HepG2 (cell line): ENCODE results near the gene SLC27A2. TPM values are rescaled to one million over a fixed set of nuclear protein-coding genes. Genes with fewer than 3 reads are reported as not detected.
"Not testable (repeated sequence)": the region's sequence is repeated elsewhere in the genome, so short reads cannot be mapped to it uniquely, and the experiment has no call there.

Experiments
- ATAC-seq: fragments of 200-7000 bp; cut with Tn5 transposase; 3 replicates; pipeline ENCODE4 v1.9.1; 2020; ENCODE audit warnings: mild to moderate bottlenecking, moderate library complexity
- BruUV-seq: library from RNA; stranded (reverse); fragments of 400-500 nt; replicated peaks from 2 replicates; lab custom pipeline; 2021; lab: Mats Ljungman, UMichigan
- CTCF ChIA-PET: fragments of 300-600 bp; formaldehyde crosslinking; extraction: SDS; loops from one replicate; lab custom pipeline; 2021; ENCODE audit warnings: low total read pairs, inconsistent platforms, low intra/inter-chr PET ratio; lab: Yijun Ruan, JAX
- POLR2A ChIA-PET: fragments of 350-600 bp; sonication (Branson Sonifier 250); formaldehyde crosslinking; loops from one replicate; lab custom pipeline; 2020; ENCODE audit warnings: antibody characterized with exemption, inconsistent platforms; lab: Yijun Ruan, JAX
- DNase-seq: peaks from one replicate; pipeline ENCODE4 v3.0.0-alpha.2; 2015; ENCODE audit warnings: low spot score
- FAIRE-seq: peaks from 3 replicates; lab custom pipeline; 2011; peaks lifted over from hg19 to GRCh38; lab: Jason Lieb, UNC
- H2AFZ ChIP-seq: one replicate; pipeline ENCODE4 v1.6.1; 2011; ENCODE audit warnings: low read length, inconsistent platforms
- H3K27ac ChIP-seq: fragments of 300-600 bp; 3 replicates; pipeline ENCODE4 v1.8.0; 2011; ENCODE audit warnings: mixed run types, mild to moderate bottlenecking, mixed read lengths, low read length, inconsistent platforms; ENCODE audit not compliant: insufficient read depth; ENCODE audit errors: extremely low read length
- H3K27me3 ChIP-seq, 2 experiments: fragments of 200-600 bp in 1 of 2; 2 replicates in 1 of 2; 3 replicates in 1 of 2; pipeline versions ENCODE4 v1.6.0 to v1.8.0; 2011; ENCODE audit warnings: low read length in 2 of 2, mild to moderate bottlenecking in 2 of 2, moderate library complexity in 2 of 2, inconsistent platforms in 1 of 2; ENCODE audit not compliant: insufficient read depth in 2 of 2, control insufficient read depth in 1 of 2
- H3K36me3 ChIP-seq, 2 experiments: fragments of 200-600 bp in 1 of 2; replicated peaks in 1 of 2; 2 replicates in 1 of 2; 3 replicates in 1 of 2; pipeline versions ENCODE4 v1.5.1 to v1.8.0; 2011; ENCODE audit warnings: low read length in 2 of 2, inconsistent platforms in 1 of 2; ENCODE audit not compliant: insufficient read depth in 2 of 2, control insufficient read depth in 1 of 2
- H3K4me1 ChIP-seq: 2 replicates; pipeline ENCODE4 v1.5.1; 2012; ENCODE audit warnings: low read length, inconsistent platforms; ENCODE audit not compliant: insufficient read depth
- H3K4me2 ChIP-seq: 2 replicates; pipeline ENCODE4 v1.6.0; 2011; ENCODE audit warnings: low read depth, low read length, inconsistent platforms
- H3K4me3 ChIP-seq, 3 experiments: fragments of 200-600 bp in 1 of 3; sonication (generic), shearing (Covaris generic) in 1 of 3; replicated peaks in 1 of 3; 2 replicates each; pipeline ENCODE4 v1.5.1; 2011 to 2016; ENCODE audit warnings: low read length in 3 of 3, inconsistent platforms in 2 of 3, low read depth in 2 of 3, mild to moderate bottlenecking in 2 of 3, control low read depth in 1 of 3, mixed read lengths in 1 of 3; ENCODE audit not compliant: insufficient read depth in 1 of 3
- H3K79me2 ChIP-seq: one replicate; pipeline ENCODE4 v1.6.1; 2011; ENCODE audit warnings: low read length, inconsistent platforms; ENCODE audit not compliant: insufficient read depth
- H3K9ac ChIP-seq: 2 replicates; pipeline ENCODE4 v1.6.0; 2011; ENCODE audit warnings: mild to moderate bottlenecking, low read depth, low read length, inconsistent platforms; ENCODE audit not compliant: insufficient read depth
- H3K9me3 ChIP-seq: 2 replicates; pipeline ENCODE4 v1.5.1; 2012; ENCODE audit warnings: mild to moderate bottlenecking, low read length
- H4K20me1 ChIP-seq: 2 replicates; pipeline ENCODE4 v1.6.0; 2011; ENCODE audit warnings: inconsistent platforms, mild to moderate bottlenecking, low read length, moderate library complexity; ENCODE audit not compliant: insufficient read depth
- ISL2 ChIP-seq: sonication (generic); formaldehyde crosslinking; IDR thresholded peaks from 2 replicates; pipeline ENCODE4 v1.5.0; 2020; ENCODE audit warnings: missing genetic modification reagents
- RFX3 ChIP-seq: IDR thresholded peaks from 2 replicates; pipeline ENCODE4 v1.6.1; 2016; ENCODE audit warnings: missing biosample characterization, missing genetic modification reagents
- ZFP41 ChIP-seq: sonication (generic); formaldehyde crosslinking; IDR thresholded peaks from 2 replicates; pipeline ENCODE4 v1.4.0; 2020; ENCODE audit warnings: mild to moderate bottlenecking, missing genetic modification reagents, borderline replicate concordance
- WGBS: methylation state at CpG from one replicate; pipeline ENCODE4 v1.1.6; 2017; ENCODE audit warnings: low lambda C conversion rate; 5-methylcytosine and 5-hydroxymethylcytosine counted together
- in situ Hi-C: cut with HindIII; loops from 2 replicates; pipeline ENCODE4 v1.10.0; 2017; ENCODE audit warnings: low pct_unique_long_range_greater_than_20kb; ENCODE audit not compliant: extremely low pct_ligation_motif_present
- intact Hi-C: fragments of 100-400 bp; cut with micrococcal nuclease; formaldehyde crosslinking; loops from one replicate; pipeline ENCODE4 v1.10.0; 2022; ENCODE audit not compliant: unreplicated experiment
- polyA plus RNA-seq, 8 experiments: library from polyadenylated mRNA; depleted of rRNA in 3 of 8; stranded (reverse) in 7 of 8; unstranded in 1 of 8; fragments of >200 nt; fragmentation: Illumina TruSeq in 4 of 8; extraction: Trizol in 4 of 8; gene quantifications; 2 replicates each; pipeline versions ENCODE4 v1.2.1 to v1.2.3, GENCODE V29; 2011 to 2016; ENCODE audit warnings: low read depth in 4 of 8, missing spikeins in 1 of 8, mixed read lengths in 1 of 8; ENCODE audit not compliant: insufficient read depth in 1 of 8
- total RNA-seq, 5 experiments: library from RNA; depleted of rRNA; stranded (reverse); fragments of >200 nt; fragmentation: Illumina TruSeq; extraction: Trizol; gene quantifications; 2 replicates each; pipeline ENCODE4 v1.2.3, GENCODE V29; 2016; ENCODE audit warnings: low read depth in 1 of 5
- TF ChIP-seq, protein P1 (sequence below): sonication (generic); formaldehyde crosslinking; IDR thresholded peaks from 2 replicates; pipeline ENCODE4 v1.4.0; 2020; ENCODE audit warnings: missing genetic modification reagents, borderline replicate concordance
- TF ChIP-seq, protein P2 (sequence below): sonication (generic); formaldehyde crosslinking; IDR thresholded peaks from 2 replicates; pipeline ENCODE4 v1.4.0; 2020; ENCODE audit warnings: missing genetic modification reagents, mild to moderate bottlenecking, borderline replicate concordance
- TF ChIP-seq, protein P3 (sequence below): sonication (generic); formaldehyde crosslinking; IDR thresholded peaks from 2 replicates; pipeline ENCODE4 v1.5.0; 2020; ENCODE audit warnings: missing genetic modification reagents
- TF ChIP-seq, protein P4 (sequence below): sonication (generic); formaldehyde crosslinking; IDR thresholded peaks from 2 replicates; pipeline ENCODE4 v1.4.0; 2020; ENCODE audit warnings: missing genetic modification reagents, borderline replicate concordance

The SLC27A2 gene
- total and polyA plus RNA-seq, 2 of the 13 experiments (the other 11 are each of a cell fraction or from before 2014, with no cell fraction given): 14.6 to 23.4 TPM

DNA sequence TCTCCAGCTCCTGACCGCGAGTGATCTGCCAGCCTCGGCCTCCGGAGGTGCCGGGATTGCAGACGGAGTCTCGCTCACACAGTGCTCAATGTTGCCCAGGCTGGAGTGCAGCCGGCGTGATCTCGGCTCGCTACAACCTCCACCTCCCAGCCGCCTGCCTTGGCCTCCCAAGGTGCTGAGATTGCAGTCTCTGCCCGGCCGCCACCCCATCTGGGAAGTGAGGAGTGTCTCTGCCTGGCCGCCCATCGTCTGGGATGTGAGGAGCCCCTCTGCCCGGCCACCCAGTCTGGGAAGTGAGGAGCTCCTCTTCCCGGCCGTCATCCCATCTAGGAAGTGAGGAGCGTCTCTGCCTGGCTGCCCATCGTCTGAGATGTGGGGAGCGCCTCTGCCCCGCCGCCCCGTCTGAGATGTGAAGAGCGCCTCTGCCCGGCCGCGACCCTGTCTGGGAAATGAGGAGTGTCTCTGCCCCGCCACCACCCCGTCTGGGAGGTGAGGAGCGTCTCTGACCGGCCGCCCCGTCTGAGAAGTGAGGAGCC is 9.6 kb upstream of the SLC27A2 start:
- H3K27me3 ChIP-seq, H3K4me3 ChIP-seq, intact Hi-C loops, H3K9me3 ChIP-seq, in situ Hi-C loops, BruUV-seq, H4K20me1 ChIP-seq, H3K4me2 ChIP-seq, POLR2A ChIA-PET, FAIRE-seq, H3K9ac ChIP-seq, H2AFZ ChIP-seq, ATAC-seq, DNase-seq, H3K27ac ChIP-seq, H3K79me2 ChIP-seq, CTCF ChIA-PET, H3K36me3 ChIP-seq: not testable (repeated sequence)
- peaks cover 19% of the 10 kb centered on the region for H3K4me1 ChIP-seq
- WGBS: 100% methylated on average over 18 of the region's 35 CpGs

DNA sequence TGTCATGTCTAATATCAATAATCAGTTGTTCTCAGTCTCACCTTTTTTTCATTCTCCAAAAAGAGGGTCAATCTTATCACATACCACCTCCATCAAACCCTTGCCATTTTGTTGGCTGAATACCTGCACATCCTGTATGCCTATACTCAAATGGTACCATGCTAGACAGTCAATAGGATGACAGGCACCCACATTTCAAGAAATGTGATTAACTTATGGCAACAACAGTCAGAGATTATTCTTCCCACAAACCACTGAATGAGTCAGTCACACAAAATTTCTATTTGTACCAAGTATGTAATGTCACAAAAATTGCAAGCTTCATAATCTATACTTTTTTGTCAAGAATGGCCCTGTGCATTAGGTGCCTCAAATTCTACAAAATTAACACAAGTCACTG is 5.1 kb upstream of the SLC27A2 start:
- in situ Hi-C loops: loop anchor here (25.0 kb wide), 1 partner anchor 735 kb away; the partner anchor contains the start of gene AP4E1
- POLR2A ChIA-PET: no interaction called here
- Histone ChIP-seq H3K27me3 (no peaks in the 10 kb centered on the region), H3K27ac (no peak overlapping the region), H4K20me1 (no peaks in the 10 kb centered on the region), H3K79me2 (no peaks in the 10 kb centered on the region), H3K4me1 (peaks cover 8% of the 10 kb centered on the region), H3K9ac (no peak overlapping the region), H3K9me3 (no peaks in the 10 kb centered on the region), H3K36me3 (no peaks in the 10 kb centered on the region), H3K4me3 (no peak overlapping the region), H2AFZ (no peak overlapping the region), H3K4me2 (no peak overlapping the region)
- intact Hi-C loops: no loop called here
- CTCF ChIA-PET: no interaction called here
- no peak for ATAC-seq
- no peak for DNase-seq
- no TSS peak for BruUV-seq
- FAIRE-seq: no peak
- no peak for TF ChIP-seq RFX3 (CRISPR knock-in tag)
- TF ChIP-seq ISL2: no peak
- TF ChIP-seq, protein P1, sequence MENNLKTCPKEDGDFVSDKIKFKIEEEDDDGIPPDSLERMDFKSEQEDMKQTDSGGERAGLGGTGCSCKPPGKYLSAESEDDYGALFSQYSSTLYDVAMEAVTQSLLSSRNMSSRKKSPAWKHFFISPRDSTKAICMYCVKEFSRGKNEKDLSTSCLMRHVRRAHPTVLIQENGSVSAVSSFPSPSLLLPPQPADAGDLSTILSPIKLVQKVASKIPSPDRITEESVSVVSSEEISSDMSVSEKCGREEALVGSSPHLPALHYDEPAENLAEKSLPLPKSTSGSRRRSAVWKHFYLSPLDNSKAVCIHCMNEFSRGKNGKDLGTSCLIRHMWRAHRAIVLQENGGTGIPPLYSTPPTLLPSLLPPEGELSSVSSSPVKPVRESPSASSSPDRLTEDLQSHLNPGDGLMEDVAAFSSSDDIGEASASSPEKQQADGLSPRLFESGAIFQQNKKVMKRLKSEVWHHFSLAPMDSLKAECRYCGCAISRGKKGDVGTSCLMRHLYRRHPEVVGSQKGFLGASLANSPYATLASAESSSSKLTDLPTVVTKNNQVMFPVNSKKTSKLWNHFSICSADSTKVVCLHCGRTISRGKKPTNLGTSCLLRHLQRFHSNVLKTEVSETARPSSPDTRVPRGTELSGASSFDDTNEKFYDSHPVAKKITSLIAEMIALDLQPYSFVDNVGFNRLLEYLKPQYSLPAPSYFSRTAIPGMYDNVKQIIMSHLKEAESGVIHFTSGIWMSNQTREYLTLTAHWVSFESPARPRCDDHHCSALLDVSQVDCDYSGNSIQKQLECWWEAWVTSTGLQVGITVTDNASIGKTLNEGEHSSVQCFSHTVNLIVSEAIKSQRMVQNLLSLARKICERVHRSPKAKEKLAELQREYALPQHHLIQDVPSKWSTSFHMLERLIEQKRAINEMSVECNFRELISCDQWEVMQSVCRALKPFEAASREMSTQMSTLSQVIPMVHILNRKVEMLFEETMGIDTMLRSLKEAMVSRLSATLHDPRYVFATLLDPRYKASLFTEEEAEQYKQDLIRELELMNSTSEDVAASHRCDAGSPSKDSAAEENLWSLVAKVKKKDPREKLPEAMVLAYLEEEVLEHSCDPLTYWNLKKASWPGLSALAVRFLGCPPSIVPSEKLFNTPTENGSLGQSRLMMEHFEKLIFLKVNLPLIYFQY (CRISPR knock-in tag): no peak
- TF ChIP-seq ZFP41 (CRISPR knock-in tag): no peak
- TF ChIP-seq, protein P2, sequence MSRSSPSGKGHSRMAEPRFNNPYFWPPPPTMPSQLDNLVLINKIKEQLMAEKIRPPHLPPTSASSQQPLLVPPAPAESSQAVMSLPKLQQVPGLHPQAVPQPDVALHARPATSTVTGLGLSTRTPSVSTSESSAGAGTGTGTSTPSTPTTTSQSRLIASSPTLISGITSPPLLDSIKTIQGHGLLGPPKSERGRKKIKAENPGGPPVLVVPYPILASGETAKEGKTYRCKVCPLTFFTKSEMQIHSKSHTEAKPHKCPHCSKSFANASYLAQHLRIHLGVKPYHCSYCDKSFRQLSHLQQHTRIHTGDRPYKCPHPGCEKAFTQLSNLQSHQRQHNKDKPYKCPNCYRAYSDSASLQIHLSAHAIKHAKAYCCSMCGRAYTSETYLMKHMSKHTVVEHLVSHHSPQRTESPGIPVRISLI: no peak
- TF ChIP-seq, protein P3, sequence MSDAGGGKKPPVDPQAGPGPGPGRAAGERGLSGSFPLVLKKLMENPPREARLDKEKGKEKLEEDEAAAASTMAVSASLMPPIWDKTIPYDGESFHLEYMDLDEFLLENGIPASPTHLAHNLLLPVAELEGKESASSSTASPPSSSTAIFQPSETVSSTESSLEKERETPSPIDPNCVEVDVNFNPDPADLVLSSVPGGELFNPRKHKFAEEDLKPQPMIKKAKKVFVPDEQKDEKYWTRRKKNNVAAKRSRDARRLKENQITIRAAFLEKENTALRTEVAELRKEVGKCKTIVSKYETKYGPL (CRISPR knock-in tag): no peak
- TF ChIP-seq, protein P4, sequence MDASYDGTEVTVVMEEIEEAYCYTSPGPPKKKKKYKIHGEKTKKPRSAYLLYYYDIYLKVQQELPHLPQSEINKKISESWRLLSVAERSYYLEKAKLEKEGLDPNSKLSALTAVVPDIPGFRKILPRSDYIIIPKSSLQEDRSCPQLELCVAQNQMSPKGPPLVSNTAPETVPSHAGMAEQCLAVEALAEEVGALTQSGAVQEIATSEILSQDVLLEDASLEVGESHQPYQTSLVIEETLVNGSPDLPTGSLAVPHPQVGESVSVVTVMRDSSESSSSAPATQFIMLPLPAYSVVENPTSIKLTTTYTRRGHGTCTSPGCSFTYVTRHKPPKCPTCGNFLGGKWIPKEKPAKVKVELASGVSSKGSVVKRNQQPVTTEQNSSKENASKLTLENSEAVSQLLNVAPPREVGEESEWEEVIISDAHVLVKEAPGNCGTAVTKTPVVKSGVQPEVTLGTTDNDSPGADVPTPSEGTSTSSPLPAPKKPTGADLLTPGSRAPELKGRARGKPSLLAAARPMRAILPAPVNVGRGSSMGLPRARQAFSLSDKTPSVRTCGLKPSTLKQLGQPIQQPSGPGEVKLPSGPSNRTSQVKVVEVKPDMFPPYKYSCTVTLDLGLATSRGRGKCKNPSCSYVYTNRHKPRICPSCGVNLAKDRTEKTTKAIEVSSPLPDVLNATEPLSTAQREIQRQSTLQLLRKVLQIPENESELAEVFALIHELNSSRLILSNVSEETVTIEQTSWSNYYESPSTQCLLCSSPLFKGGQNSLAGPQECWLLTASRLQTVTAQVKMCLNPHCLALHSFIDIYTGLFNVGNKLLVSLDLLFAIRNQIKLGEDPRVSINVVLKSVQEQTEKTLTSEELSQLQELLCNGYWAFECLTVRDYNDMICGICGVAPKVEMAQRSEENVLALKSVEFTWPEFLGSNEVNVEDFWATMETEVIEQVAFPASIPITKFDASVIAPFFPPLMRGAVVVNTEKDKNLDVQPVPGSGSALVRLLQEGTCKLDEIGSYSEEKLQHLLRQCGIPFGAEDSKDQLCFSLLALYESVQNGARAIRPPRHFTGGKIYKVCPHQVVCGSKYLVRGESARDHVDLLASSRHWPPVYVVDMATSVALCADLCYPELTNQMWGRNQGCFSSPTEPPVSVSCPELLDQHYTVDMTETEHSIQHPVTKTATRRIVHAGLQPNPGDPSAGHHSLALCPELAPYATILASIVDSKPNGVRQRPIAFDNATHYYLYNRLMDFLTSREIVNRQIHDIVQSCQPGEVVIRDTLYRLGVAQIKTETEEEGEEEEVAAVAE (CRISPR knock-in tag): no peak
